Measurements from ENCODE around the gene SLC38A11. TPM values are rescaled to one million over a fixed set of nuclear protein-coding genes. Genes with fewer than 3 reads are reported as not detected.

SLC38A11 gene
- total and polyA plus RNA-seq, 2 experiments from 2014 or later, result not detected

DNA sequence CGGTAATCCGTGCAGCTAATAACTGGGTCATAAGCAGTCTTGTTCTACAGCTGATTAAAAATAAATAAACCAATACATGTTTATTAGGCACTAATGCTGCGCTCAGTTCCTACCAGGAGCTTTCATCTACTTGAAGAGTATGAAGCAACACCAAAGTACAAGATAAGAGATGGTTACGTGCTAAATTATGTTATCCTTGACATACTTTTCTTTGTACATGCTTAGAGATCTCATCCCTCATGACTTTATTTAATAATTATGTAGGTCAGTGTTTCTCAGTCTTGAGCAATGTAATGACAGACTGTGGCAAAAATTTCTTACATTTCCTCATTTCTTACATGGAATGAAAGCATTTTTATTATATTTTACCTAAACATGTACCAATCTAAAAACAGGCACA lies 59.1 kb downstream of the SLC38A11 start:
- Histone ChIP-seq H4K20me1 (replicated peaks; ENCODE audit: insufficient read depth) (no peaks in the 10 kb centered on the region), H3K36me3 (ENCODE audit: insufficient read depth) (no peaks in the 10 kb centered on the region), H3K27me3 (ENCODE audit: insufficient read depth) (no peaks in the 10 kb centered on the region), H3K4me1 (ENCODE audit: insufficient read depth) (peaks cover 13% of the 10 kb centered on the region), H2AFZ (no peak overlapping the region), H3K79me2 (replicated peaks; ENCODE audit: insufficient read depth) (no peaks in the 10 kb centered on the region), H3K4me2 (no peak overlapping the region), H3K27ac (ENCODE audit: low read depth) (no peak overlapping the region), H3F3A (replicated peaks; ENCODE audit: low read depth) (no peaks in the 10 kb centered on the region), H3K4me3 (no peak overlapping the region), H3K9me2 (ENCODE audit: insufficient read depth) (no peaks in the 10 kb centered on the region; the same call in none of the 2 replicates)
- TF ChIP-seq STAT1 (IDR thresholded peaks at IDR 0.05; ENCODE audit: unreplicated experiment) (no peak), EZH2 (IDR thresholded peaks at IDR 0.05; ENCODE audit: low read depth, unreplicated experiment) (no peak), NANOG (IDR thresholded peaks at IDR 0.05; ENCODE audit: borderline replicate concordance) (no peak), ETS1 (IDR thresholded peaks at IDR 0.05) (no peak), EZH2phosphoT487 (IDR thresholded peaks at IDR 0.05; ENCODE audit: unreplicated experiment) (no peak), JUNB (IDR thresholded peaks at IDR 0.05; ENCODE audit: unreplicated experiment) (no peak), CREB1 (CRISPR knock-in tag; IDR thresholded peaks at IDR 0.05; ENCODE audit: low read depth) (no peak), POLR2AphosphoS5 (IDR thresholded peaks at IDR 0.05; ENCODE audit: low read depth) (no peak), ZNF331 (CRISPR knock-in tag; IDR thresholded peaks at IDR 0.05; ENCODE audit: low read depth) (no peak), ZNF114 (CRISPR knock-in tag; IDR thresholded peaks at IDR 0.05) (no peak)
- TF ChIP-seq, protein P1, sequence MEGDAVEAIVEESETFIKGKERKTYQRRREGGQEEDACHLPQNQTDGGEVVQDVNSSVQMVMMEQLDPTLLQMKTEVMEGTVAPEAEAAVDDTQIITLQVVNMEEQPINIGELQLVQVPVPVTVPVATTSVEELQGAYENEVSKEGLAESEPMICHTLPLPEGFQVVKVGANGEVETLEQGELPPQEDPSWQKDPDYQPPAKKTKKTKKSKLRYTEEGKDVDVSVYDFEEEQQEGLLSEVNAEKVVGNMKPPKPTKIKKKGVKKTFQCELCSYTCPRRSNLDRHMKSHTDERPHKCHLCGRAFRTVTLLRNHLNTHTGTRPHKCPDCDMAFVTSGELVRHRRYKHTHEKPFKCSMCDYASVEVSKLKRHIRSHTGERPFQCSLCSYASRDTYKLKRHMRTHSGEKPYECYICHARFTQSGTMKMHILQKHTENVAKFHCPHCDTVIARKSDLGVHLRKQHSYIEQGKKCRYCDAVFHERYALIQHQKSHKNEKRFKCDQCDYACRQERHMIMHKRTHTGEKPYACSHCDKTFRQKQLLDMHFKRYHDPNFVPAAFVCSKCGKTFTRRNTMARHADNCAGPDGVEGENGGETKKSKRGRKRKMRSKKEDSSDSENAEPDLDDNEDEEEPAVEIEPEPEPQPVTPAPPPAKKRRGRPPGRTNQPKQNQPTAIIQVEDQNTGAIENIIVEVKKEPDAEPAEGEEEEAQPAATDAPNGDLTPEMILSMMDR (conservative IDR thresholded peaks at IDR 0.05; ENCODE audit: low read depth in 2 of 2), result no peak
- TF ChIP-seq, protein P2, sequence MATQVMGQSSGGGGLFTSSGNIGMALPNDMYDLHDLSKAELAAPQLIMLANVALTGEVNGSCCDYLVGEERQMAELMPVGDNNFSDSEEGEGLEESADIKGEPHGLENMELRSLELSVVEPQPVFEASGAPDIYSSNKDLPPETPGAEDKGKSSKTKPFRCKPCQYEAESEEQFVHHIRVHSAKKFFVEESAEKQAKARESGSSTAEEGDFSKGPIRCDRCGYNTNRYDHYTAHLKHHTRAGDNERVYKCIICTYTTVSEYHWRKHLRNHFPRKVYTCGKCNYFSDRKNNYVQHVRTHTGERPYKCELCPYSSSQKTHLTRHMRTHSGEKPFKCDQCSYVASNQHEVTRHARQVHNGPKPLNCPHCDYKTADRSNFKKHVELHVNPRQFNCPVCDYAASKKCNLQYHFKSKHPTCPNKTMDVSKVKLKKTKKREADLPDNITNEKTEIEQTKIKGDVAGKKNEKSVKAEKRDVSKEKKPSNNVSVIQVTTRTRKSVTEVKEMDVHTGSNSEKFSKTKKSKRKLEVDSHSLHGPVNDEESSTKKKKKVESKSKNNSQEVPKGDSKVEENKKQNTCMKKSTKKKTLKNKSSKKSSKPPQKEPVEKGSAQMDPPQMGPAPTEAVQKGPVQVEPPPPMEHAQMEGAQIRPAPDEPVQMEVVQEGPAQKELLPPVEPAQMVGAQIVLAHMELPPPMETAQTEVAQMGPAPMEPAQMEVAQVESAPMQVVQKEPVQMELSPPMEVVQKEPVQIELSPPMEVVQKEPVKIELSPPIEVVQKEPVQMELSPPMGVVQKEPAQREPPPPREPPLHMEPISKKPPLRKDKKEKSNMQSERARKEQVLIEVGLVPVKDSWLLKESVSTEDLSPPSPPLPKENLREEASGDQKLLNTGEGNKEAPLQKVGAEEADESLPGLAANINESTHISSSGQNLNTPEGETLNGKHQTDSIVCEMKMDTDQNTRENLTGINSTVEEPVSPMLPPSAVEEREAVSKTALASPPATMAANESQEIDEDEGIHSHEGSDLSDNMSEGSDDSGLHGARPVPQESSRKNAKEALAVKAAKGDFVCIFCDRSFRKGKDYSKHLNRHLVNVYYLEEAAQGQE (IDR thresholded peaks at IDR 0.05; ENCODE audit: unreplicated experiment), result no peak
- TF ChIP-seq, protein P3, sequence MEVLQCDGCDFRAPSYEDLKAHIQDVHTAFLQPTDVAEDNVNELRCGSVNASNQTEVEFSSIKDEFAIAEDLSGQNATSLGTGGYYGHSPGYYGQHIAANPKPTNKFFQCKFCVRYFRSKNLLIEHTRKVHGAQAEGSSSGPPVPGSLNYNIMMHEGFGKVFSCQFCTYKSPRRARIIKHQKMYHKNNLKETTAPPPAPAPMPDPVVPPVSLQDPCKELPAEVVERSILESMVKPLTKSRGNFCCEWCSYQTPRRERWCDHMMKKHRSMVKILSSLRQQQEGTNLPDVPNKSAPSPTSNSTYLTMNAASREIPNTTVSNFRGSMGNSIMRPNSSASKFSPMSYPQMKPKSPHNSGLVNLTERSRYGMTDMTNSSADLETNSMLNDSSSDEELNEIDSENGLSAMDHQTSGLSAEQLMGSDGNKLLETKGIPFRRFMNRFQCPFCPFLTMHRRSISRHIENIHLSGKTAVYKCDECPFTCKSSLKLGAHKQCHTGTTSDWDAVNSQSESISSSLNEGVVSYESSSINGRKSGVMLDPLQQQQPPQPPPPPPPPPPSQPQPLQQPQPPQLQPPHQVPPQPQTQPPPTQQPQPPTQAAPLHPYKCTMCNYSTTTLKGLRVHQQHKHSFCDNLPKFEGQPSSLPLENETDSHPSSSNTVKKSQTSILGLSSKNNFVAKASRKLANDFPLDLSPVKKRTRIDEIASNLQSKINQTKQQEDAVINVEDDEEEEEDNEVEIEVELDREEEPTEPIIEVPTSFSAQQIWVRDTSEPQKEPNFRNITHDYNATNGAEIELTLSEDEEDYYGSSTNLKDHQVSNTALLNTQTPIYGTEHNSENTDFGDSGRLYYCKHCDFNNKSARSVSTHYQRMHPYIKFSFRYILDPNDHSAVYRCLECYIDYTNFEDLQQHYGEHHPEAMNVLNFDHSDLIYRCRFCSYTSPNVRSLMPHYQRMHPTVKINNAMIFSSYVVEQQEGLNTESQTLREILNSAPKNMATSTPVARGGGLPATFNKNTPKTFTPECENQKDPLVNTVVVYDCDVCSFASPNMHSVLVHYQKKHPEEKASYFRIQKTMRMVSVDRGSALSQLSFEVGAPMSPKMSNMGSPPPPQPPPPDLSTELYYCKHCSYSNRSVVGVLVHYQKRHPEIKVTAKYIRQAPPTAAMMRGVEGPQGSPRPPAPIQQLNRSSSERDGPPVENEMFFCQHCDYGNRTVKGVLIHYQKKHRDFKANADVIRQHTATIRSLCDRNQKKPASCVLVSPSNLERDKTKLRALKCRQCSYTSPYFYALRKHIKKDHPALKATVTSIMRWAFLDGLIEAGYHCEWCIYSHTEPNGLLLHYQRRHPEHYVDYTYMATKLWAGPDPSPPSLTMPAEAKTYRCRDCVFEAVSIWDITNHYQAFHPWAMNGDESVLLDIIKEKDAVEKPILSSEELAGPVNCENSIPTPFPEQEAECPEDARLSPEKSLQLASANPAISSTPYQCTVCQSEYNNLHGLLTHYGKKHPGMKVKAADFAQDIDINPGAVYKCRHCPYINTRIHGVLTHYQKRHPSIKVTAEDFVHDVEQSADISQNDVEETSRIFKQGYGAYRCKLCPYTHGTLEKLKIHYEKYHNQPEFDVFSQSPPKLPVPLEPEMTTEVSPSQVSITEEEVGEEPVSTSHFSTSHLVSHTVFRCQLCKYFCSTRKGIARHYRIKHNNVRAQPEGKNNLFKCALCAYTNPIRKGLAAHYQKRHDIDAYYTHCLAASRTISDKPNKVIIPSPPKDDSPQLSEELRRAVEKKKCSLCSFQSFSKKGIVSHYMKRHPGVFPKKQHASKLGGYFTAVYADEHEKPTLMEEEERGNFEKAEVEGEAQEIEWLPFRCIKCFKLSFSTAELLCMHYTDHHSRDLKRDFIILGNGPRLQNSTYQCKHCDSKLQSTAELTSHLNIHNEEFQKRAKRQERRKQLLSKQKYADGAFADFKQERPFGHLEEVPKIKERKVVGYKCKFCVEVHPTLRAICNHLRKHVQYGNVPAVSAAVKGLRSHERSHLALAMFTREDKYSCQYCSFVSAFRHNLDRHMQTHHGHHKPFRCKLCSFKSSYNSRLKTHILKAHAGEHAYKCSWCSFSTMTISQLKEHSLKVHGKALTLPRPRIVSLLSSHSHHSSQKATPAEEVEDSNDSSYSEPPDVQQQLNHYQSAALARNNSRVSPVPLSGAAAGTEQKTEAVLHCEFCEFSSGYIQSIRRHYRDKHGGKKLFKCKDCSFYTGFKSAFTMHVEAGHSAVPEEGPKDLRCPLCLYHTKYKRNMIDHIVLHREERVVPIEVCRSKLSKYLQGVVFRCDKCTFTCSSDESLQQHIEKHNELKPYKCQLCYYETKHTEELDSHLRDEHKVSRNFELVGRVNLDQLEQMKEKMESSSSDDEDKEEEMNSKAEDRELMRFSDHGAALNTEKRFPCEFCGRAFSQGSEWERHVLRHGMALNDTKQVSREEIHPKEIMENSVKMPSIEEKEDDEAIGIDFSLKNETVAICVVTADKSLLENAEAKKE (CRISPR knock-in tag; IDR thresholded peaks at IDR 0.05), result no peak
- no peak for DNase-seq (ENCODE audit: low spot score)
- H3K27me3 Mint-ChIP-seq (ENCODE audit: insufficient read depth, low read depth, poor library complexity), result no peaks in the 10 kb centered on the region
- no peak overlapping the region for H3K4me3 Mint-ChIP-seq
- H3K27ac Mint-ChIP-seq, result no peak overlapping the region
- ATAC-seq, result no peak
- H3K9me3 Mint-ChIP-seq, result no peaks in the 10 kb centered on the region; the same call in 2 of the 3 replicates
- peaks cover 14% of the 10 kb centered on the region for H3K4me1 Mint-ChIP-seq
- no peaks in the 10 kb centered on the region for H3K36me3 Mint-ChIP-seq (ENCODE audit: low read depth)

Data from GM23338 (cell line).